ENCODE data around the gene SPNS3.

SPNS3 gene

DNA sequence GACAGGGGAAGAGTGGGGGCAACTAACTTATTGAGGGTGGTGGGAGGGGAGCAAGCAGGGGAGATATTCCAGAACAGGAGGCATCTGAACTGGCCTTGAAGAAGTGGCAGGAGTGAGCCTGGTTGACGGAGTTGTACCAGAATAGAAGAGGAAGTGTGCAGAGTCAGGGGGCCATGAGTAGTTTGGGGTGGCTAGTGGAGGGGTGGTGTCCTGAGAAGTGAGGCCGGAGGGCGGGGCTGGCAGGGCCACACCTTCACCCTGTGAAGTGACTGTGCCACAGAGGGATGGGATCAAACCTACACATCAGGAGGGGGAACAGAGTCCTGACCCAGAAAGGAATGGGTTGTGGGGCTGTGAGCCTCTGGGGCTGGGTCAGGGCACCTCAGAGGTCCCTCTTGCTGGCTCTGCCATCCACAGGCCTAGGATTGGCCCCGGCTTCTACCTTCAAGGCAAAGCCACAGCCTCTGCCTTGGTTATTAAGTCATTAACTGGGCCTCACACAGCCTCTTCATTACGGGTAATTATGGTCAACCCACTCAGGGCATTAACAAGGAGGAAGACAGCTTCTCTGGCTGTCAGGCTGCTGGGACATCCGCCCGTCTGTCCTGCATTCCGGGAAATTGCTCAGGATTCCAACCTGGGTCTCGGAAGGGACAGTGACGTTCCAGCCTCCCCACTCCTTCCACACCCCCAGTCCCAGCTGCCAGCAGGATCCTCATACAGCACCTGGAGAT lies 77.6 kb downstream of the SPNS3 start:
- DNase-seq = no peak

DNA sequence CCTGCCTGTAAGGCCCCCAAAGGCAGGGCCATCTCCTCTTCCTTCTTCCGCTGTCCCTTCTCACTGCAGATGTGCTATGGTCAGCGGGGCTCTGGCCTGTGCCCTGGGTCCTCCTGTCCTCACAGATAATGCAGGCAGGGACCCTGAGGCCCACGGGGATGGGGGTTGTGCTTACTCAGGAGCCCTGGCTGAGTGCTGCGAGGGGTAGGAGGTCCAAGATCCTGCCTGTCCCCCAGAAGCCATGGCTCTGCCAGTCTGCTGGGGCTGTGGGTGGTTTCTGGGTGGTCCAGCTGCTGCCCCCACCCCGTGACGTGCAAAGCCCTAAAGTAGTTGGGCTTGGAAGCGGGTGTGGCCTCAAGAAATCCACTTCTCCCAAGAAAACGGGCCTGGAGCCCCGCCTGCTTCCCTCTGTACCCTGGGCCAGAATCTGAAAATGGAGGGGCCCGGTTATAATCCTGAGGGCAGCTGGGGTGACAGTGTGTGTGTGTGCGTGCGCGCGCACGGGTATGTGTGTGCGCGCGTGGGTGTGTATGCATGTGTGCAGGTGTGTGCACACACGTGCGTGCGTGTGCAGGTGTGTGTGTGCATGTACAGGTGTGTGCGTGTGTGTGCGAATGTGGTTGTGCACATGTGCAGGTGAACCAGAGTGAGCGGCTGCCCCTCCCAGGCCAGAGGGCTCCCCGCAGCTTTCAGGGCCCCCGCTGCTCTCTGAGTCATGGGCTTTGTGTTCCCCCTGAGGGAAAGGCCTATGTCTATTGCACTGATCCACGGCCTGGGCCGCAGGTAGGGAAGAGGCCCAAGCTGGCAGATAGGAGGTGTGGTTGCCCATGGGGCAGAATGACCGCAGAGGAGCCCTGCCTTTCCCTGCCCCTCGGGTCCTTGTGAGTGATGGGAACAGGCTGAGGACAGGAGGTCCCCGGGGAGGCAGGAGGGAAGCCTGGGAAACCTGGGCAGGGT lies 78.7 kb downstream of the SPNS3 start:
- DNase-seq = no peak

DNA sequence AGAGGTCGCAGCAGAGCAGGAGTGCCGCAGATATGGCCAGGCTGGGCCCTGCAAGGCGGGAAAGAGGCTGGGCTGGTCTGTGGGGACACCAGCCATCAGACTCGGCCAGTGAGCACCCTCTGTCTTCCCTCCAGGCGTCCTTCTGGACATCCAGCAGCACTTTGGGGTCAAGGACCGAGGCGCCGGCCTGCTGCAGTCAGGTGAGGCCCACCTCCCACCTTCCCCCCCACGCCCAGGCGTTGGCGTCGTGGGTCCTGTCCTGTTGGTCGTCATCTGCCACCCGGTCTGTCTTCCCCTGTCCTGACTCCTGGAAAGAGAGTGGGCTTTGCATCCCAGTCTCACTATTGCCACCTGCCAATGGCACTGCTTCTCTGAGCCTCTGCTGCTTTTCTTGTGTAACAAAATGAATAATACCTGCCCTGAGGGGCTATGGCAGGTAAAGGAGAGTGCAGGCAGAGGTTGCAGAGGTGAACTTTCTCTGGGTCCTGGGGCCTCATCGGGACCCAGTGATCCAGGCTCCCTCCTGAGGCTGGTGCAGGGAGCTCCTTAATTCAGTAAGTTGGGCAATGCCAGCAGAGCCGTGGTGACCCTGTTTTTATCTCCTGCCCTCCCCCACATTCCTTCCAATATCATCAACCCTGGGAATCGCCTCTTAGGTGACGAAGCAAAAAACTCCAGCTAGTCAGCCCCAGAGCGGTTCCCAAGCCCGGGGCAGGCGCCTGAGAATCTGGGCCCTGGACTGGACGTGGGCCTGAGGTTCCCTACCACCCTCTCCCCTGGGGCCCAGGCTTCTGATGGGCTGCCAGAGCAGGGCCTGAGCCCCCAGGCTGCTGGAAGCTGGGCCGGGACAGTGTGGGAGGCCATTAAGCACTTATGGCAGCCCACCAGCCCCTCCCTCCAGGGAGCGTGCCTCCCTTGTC lies 79.6 kb downstream of the SPNS3 start:
- no peak for DNase-seq

DNA sequence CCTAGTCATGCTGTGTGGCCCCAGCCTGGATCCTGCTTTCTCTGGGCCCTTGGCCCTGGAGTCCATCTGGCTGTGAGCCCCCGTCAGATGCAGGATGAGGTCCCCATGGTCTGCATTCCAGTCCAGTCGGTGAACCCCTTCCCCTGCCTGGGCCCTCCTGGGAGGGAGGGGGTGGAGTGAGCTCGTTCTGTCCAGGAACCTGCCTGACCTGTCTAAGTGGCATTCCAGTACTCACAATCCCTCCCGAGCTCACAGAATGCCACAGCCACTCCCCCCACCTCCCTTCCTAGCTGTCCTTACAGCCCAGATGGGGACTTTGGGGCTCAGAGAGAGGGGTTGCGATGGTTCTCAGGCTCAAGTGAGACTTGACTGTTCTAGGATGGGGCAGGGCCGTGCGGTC lies 80.5 kb downstream of the SPNS3 start:
- no peak for DNase-seq

DNA sequence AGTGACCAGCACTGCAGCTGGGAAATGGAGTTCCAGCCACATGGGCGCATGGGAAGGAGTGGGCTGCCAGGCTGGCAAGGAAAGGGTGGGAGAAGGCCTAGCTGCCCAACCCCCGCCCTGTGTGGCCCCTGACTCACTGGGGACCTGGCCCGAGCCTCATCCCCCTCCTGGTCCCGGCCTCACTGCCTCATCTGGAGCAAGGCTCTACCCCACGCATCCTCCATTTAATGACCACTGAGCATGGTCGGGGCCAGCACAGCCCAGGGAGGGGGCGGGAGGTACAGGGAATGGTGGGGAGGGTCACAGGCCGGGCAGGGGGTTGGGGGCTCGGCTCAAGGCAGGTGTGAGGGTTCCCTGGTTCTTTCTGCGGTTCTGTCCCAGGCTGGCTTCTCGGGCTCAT lies 81.0 kb downstream of the SPNS3 start:
- DNase-seq = no peak

DNA sequence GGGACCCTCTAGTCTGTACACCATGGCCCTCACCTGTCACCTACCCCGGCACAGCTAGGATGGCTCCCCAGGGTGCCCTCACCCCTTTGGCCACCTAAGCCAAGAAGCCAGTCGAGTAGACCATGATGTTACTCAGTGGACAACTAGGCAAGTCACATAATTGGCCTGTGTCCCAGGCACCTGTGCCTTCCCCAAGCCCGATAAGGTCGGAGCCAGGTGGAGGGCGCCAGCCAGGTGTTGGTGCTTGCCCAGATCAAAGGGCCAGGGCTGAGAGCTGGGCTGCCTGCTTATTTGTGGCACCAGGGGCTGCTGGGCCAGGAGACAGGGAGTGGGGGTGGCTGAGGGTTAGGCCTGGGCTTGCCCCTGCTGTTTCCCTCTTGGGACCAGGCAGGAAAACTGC lies 81.8 kb downstream of the SPNS3 start:
- DNase-seq = no peak

DNA sequence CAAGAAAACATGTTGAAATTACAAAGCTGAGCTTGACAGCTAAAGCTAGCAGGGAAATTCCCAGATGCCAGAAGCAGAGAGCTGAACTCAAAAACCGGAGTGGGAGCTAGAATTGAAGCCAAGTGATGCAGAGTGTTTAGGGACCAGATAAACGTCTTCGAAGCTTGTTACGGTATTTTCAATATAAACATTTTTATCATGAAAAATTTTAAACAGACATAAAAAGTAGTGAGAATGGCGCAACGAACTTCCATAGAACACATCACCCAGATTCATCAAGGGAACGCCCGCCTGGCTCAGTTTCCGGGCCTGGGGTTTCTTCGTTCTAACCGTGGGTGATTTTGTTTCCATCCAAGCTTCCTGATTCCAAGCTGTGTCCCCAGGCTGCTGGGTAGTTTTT lies 83.0 kb downstream of the SPNS3 start:
- DNase-seq = no peak

DNA sequence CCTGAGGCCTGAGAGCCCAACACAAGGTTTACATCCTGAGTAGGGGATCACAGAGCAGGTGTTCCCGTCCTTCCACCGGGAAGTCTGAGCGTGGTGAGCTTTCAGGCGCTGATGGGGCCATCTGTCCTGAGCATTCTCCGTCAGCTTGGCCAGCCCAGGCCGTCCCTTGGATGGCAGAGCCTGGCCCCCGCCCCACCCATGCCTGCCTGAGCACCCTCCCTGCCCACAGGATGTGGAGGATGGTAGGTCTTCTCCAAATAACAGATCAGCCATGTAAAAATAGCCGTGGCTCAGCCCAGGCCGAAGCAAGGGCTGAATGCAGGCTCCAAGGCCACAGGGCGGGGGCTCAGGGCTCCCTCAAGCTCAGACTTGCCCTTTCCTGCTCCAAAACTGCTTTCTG lies 85.2 kb downstream of the SPNS3 start:
- DNase-seq = no peak

DNA sequence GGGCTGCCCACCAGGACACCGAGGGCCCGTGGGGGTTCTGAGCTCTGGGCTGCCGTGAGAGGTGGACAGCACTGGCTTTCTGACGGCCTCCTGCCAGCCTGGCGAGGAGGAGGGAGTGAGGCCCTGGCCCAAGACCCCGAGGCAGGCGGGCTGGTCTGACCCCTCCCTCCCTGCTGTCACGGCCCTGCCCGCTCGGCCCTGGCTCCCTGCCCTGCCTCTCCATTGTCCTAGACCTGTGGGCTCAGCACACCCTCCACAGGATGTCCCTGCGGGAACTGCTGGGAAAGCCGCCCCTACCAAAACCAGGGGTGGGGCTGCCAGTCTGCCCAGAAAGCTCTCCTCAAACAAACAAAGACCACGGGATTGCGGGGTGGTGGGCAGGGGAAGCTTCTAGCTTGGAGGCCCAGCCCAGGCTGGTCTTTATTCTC lies 85.6 kb downstream of the SPNS3 start:
- no peak for DNase-seq

DNA sequence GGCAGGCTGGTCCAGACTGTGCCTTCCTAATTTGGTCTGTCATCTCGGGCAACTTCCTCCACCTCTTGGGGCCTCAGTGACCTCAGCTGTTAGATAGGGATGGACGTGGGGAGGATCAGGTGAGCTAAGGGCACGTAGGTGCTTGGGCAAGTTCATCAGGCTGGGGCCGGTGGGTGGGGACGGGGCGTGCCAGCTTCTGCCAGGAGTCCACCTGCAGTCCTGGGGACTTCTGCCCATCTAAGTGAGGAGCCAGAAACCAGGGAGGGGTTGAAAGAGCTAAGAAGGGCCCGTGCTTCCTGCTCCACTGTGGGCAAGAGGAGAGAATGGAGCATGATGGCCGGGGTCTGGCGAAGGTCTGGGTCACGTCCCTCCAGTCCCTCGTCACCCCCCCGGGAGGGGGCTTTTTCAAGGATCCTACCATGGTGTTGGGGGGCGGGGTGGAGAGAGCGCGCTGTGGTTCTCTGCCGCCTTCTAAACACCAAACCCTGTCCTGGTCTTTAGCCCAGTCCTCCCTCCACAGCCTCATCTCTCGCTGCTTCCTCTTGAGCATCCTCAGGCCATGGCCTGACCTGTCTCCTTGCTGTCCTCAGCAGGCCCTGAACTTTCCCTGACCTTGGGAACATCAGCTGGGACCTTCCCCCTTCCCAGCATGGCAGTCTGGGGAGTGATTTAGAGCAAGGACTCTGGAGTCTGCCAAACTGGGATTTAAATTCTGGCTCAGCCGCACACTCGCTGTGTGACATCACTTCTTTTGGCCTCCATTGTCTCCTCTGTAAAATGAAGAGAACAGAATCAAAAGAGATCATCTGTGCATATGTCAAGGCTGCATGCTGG lies 86.5 kb downstream of the SPNS3 start:
- DNase-seq = no peak

DNA sequence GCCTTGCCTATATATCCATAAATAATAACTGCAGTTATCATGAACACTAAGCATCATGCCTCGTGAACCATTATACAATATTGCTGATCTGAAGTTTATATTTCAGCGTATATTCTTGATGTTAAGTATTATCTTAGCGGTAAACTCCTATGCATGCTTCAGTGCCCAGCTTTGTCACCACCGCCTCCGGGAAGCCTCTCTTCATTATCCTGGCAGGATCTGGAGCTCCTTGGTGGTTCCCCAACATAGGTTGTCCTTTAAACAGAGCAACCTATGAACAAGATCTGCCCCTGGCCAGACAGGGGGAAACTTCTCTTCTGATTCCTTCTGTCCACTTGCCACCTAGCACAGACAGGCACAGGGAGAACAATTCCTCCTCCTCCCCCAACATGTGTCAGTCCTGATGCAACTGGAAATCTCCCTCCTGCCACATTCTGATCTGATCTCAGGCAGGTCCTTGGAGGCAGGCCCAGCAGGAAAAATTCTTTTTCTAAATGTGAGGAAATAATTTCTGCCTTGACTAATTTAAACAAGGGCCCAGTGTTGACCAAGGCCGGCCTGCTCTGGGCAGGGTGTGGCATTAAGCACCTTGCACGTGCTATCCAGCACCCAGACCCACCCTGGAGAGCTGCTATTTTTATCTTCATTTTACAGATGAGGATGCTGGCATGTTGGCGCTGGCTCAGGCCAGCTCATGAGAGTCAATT lies 87.3 kb downstream of the SPNS3 start:
- no peak for DNase-seq

DNA sequence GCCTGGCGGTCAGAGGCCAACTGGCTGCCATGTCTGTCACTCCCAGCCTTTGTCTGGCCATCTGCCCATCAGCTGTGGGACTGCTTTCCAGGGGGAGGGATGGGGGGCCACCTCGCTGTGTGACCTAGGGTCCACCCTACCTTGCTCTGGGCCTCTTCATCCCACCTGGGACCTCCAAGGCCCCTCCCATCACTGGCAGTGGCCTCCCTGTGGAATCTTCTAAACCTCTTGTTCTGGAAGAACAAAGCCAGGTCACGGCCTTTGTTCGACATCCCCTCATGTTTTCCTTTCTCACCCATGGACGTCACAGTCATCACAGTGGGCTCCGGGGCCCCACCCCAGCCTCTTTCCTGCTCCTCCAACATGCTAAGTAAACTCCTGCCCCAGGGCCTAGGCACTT lies 88.9 kb downstream of the SPNS3 start:
- no peak for DNase-seq

DNA sequence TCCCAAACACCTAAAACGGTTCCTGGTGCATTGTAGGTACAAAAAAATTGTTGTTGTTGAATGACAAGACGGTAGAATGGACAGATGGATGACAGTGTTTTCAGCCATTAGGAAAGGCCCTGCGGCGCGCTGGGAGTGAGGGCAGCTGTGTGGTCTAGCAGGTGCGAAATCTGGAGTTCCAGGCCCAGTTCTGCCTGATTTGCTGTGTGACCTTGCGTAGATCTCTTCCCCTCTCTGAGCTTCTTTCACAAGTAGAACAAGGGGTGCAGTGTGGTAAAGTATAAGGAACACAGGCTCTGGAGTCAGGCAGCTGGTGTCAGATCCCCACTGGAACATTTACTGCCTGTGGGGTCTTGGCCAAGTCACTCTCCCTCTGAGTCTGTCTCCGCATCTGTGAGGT lies 90.2 kb downstream of the SPNS3 start:
- DNase-seq = no peak

DNA sequence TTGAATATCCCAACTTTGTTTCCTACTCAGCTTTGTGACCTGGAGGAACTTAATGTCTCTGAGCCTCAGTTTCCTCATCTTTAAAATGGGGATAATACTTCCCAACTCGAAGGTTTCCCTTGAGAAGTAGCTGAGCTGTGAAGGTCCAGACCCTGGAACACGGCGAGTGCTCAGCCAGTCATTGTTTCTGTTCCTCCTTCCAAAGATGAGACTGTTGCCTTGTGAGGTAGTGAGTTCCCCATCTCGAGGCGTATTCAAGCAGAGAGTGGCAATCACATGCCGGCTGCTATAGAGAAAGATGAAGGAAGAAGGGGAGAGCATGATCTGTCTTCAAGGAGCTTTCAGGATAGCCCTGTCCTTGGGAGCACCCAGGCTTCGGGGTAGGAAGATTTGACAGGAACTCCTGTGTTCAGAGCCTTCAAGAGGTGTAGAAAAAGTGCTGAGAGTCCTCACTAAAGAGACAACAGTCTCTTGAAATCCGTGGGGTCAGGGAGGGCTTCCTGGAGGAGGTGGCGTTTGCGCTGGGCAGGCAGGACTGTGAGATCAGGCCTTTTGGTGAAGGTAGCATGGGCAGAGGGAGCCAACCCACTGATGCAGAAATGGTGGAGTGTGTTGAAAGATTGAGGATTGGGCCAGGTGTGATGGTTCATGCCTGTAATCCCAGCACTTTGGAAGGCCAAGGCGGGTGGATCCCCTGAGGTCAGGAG lies 92.1 kb downstream of the SPNS3 start:
- no peak for DNase-seq

DNA sequence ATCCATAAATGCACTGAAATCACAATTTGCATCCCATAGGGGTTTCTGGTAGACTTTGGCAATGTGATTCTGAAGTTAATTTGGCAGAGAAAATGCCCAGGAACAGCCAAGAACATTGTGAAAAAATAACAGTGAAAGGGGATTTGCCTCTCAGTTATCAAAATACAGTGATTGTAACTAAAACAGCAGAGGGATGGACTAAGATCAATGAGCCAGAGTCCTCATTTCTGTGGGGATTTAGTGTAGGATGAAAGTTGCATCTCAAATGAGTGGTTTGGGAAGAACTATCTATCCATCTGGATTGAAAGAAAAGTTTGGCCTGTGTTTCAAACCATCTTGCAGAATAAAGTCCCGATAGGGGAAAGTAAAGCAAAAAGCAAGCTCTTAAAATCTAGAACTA lies 93.4 kb downstream of the SPNS3 start:
- DNase-seq = no peak

DNA sequence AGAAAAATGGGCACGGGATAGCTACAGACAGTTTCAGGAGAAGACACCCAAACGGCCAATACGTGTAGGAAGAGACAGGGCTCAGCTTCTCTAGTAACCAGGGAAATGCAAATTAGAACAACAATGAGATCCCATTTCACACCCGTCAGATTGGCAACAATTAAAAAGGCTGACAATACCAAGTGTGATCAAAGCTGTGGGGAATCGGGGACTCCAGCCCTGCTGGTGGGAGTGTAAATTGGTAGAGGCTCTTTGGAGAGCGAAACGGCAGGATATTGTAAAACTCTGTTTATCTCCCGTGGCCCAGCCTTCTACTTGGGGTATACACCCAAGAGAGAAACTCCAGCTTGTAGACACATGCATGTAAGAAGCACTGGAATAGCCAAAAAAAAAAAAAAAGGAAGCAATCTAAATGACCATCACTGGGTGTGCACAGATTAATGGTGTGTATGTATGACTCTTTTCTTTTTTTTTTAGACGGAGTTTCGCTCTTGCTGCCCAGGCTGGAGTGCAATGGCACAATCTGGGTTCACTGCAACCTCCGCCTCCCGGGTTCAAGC lies 93.9 kb downstream of the SPNS3 start:
- no peak for DNase-seq

DNA sequence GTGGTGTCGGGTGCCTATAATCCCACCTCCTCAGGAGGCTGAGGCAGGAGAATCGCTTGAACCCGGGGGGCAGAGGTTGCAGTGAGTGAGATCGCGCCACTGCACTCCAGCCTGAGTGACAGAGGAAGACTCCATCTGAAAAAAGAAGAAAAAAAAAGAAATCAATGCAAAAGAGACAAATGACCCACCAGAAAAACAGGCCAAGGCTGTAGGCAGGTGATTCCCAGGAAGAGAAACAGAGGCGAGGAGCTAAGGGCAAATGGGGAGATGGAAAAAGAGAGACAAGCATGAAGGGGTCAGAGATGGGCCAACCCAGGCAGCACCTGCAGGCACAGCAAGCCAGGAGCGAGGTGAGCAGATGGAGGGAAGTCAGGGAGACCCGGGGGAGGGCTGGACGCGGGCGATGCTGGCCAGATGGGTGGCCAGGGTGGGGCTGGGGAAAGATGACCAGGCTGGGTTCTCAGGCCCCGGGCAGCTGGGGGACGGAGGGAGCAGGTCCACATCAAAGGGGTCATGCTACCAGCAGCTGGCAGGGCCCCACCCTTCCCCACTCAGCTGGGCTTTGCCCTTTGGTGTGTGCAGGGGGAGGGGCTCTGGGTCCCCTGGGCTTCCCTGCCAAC lies 95.9 kb downstream of the SPNS3 start:
- DNase-seq = no peak

DNA sequence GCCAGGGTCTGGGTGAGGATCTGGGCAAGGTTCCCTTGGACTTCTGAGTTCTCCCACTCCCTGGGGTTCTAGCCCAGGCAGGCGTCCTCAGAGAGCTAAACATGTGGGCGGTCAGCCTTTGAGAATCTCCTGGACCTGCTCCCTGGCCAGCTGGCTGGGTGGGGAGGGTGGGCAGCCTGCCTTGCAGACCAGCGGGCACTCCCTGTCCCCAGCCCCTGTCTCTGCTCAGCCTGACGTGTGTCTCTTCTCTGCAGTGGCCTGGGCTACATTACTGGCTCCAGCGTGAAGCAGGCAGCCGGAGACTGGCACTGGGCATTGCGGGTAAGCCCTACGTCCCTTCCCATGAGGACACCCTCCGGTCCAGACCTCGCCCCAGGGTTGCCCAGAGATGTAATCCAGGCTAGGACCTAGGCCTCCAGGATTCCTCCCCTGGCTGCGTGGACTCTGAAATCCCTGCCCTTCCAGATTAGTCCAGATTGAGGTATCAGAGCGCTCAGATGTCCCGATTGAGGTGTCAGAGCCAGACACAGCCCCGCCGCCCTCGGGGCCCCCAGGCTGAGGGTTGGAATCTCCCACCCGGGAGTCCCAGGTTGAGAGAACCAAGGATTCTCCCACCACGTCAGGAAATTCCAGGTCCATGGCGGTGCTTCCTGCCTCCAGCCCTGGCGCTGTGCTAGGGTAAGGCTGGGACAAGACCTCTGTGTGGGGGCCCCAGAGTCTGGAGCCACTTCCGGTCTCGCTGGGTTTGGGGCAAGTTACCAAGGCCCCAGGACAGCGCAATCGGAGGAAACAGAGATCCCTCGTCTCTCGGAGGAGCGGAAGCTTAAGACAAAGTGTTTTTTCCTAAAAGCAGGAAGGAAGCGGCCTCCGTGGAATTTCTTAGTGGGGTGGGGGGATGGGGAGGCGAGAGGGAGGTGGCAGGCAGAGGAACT lies 97.3 kb downstream of the SPNS3 start:
- no peak for DNase-seq

Measured in effector CD8-positive, alpha-beta T cell (primary cell).